ENCODE results near the gene RPL13. TPM values are rescaled to one million over a fixed set of nuclear protein-coding genes. Genes with fewer than 3 reads are reported as not detected.
"Not testable (repeated sequence)": the region's sequence is repeated elsewhere in the genome, so short reads cannot be mapped to it uniquely, and the experiment has no call there.

Gene RPL13
- total RNA-seq, 2 donors from 2014 or later: 1,338 to 1,459 TPM

DNA sequence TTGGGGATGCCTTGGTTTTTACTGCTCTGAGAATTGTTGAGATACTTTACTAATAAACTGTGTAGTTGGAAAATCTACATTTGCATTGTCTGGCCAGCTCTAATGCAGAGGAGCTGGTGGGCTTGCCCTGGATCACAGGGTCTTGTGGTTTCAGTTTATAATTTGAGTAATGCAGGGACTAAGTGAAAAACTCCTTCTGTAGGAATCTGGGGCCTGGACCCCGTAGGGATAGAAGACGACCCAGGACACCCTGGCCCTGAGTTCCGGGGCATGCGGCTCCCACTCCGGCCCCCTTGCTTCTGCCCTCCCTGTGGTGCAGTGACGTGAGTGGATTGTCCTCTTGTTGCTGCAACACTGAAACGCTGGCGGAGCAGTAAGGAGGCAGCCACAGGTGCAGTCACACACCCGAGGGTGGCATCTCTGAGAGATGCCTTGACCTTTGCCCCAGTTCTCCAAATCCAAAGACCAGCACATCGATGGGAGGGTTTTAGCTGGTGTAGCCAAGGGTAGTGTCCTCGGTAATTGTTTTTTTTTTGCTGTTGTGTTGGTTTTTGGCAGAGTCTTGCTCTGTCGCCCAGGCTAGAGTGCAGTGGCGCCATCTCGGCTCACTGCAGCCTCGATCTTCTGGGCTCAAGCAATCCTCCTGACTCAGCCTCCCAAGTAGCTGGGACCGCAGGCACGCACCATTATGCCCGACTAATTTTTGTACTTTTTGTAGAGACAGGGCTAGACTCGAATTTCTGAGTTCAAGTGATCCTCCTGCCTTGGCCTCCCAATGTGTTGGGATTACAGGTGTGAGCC is 2.6 kb upstream of the RPL13 start:
- DNase-seq (ENCODE audit: low spot score): peak; percentile 51
- intact Hi-C loops (cut with DNase I): no loop called here

DNA sequence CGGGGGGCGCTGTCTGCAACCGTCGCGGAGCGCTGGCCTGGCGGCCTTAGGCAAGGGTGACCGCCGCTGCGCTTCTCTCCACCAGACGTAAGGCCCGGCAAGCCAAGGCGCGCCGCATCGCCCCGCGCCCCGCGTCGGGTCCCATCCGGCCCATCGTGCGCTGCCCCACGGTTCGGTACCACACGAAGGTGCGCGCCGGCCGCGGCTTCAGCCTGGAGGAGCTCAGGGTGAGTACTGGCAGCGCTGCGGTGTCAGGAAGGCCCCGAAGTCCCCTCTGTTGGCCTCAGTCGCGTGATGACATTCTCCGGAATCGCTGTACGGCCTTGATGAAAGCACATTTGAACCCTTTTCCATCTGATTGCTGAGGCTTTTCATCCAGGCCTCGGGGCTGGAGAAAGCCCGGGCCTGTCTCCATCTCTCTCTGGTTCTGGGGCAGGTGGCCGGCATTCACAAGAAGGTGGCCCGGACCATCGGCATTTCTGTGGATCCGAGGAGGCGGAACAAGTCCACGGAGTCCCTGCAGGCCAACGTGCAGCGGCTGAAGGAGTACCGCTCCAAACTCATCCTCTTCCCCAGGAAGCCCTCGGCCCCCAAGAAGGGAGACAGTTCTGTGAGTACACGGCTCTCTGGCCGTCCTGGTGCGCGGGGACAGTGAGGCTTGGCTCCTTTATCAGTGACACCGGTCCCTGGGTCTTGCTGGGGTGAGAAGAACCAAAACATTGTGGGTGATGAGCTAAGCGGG is 831 bp downstream of the RPL13 start:
- intact Hi-C loops (cut with DNase I): no loop called here
- no peak for DNase-seq (ENCODE audit: low spot score)

DNA sequence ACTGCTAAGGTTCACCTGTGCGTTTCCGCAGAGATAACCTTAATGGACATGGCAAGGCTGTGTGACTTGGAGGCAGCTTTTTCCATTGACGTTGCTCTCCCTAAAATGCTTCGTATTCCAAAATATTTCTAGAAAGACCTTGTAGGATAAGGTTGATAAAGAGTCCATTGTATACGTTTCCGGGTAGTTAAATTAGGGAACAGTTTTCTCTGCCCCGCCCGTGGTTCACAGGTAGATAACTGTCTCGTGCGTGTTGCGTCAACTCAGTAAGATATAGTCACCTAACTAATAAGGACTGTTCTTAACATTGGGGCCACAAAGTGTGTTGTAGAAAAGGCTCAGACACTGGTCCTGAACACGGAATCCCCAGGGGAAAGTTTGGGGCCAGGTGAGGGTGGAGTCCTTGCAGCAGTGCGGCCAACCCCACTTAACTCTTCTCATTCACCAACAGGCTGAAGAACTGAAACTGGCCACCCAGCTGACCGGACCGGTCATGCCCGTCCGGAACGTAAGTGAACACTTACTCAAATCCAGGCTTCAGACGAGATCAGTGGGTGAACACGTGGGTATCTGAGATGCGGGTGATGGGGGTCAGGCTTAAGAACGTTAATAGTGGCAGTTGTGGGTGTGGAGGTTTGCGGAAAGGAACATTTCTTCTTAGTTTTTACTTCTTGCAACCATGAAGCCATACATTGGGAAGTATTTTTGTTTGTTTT is 1.6 kb downstream of the RPL13 start:
- DNase-seq (ENCODE audit: low spot score): no peak
- intact Hi-C loops (cut with DNase I): no loop called here

DNA sequence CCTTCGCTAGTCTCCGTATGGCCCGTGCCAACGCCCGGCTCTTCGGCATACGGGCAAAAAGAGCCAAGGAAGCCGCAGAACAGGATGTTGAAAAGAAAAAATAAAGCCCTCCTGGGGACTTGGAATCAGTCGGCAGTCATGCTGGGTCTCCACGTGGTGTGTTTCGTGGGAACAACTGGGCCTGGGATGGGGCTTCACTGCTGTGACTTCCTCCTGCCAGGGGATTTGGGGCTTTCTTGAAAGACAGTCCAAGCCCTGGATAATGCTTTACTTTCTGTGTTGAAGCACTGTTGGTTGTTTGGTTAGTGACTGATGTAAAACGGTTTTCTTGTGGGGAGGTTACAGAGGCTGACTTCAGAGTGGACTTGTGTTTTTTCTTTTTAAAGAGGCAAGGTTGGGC is 2.5 kb downstream of the RPL13 start:
- intact Hi-C loops (cut with DNase I): no loop called here
- no peak for DNase-seq (ENCODE audit: low spot score)

DNA sequence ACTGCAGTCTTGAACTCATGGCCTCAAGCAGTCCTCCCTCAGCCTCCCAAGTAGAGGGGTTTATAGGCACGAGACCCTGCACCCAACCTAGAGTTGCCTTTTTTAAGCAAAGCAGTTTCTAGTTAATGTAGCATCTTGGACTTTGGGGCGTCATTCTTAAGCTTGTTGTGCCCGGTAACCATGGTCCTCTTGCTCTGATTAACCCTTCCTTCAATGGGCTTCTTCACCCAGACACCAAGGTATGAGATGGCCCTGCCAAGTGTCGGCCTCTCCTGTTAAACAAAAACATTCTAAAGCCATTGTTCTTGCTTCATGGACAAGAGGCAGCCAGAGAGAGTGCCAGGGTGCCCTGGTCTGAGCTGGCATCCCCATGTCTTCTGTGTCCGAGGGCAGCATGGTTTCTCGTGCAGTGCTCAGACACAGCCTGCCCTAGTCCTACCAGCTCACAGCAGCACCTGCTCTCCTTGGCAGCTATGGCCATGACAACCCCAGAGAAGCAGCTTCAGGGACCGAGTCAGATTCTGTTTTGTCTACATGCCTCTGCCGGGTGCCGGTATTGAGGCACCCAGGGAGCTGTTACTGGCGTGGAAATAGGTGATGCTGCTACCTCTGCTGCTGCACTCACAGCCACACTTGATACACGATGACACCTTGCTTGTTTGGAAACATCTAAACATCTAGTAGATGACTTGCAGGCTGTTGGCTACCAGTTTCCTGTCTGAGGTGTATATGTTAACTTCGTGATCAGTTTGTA is 3.3 kb downstream of the RPL13 start:
- intact Hi-C loops (cut with DNase I): no loop called here
- no peak for DNase-seq (ENCODE audit: low spot score)

DNA sequence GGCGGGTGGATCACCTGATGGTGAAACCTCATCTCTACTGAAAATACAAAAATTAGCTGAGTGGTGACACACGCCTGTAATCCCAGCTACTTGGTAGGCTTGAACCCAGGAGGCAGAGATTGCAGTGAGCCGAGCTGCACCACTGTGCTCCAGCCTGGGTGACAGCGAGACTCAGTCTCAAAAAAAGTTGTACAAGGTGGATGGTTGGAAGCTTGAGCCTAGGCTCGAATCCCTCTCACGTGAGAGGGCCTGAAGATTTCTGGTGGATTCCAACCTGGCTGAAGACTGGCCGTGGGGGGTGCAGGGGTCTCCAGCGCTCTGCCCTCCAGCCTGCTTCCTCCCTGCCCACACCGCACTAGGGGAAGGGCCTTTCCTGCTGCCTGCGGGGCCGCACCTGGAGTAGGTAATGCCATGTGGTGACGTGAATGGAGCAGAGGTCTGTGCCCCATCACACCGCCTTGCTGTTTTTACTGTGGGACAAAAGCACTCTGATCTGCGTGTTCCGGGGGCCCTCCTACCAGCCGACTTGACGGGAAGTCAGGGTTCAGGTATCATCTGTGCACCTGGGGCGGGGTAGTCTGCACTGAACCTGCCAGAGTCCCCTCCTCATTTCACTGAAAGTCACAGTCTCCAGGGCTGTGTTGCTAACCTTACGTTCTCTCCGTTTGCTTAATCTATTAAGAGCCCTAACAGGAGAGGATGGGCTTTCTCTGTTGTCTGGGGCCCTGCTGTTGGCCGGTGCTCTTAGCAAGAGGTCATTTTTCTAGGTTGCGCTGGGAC is 4.2 kb downstream of the RPL13 start:
- no peak for DNase-seq (ENCODE audit: low spot score)
- intact Hi-C loops (cut with DNase I): no loop called here

DNA sequence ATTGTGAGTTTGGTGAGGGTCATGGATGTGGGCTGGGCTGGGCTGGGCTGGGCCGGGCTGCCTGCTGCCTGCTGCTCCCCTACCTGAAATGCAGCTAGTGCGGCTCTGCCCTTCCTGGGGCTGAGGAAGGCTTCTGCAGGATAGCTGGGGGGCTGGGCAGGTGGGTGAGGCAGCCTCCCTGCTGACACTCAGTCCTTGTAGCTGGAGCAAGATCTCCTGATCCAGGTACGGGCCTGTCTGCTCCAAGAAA is 4.7 kb downstream of the RPL13 start:
- intact Hi-C loops (cut with DNase I): no loop called here
- no peak for DNase-seq (ENCODE audit: low spot score)

DNA sequence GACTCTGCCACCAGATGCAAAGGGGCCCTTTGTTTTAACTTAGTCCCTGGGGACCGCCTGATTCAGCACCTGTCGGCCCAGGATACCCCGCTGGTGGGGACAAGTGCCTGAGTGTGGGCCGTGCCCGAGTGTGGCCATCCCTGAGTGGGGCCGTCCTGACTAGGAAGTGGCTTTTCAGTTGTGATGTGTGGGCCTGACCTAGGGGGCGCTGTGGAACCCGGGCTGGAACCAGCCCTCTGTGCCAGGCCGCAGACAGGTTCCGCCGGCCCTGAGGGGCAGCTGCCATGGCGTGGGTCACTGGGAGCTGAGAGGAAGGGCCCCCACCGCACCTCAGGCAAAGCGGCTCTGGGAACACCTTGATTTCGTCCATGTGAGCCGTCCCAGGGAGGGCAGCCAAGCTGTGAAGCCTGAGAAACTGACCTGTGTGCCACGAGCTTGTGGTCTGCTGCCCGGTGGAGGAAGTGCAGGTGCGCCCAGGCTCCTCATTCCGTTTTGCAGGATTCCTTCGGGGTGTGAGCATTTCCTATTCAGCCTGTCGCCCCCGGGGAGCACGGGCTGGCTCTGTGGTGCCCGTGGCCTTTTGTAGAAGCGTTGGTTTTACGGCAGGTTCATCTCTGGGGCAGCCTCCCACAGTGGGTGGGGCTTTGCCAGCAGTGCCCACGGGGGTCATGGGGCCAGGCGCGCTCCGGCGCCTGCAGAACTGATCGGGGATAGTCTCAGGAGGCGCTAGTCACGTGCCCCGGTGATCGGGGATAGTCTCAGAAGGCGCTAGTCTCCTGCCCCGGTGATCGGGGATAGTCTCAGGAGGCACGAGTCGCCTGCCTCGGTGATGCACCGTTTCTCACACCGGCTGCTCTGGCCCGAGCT is 5.3 kb downstream of the RPL13 start:
- intact Hi-C loops (cut with DNase I): no loop called here
- DNase-seq (ENCODE audit: low spot score): no peak

DNA sequence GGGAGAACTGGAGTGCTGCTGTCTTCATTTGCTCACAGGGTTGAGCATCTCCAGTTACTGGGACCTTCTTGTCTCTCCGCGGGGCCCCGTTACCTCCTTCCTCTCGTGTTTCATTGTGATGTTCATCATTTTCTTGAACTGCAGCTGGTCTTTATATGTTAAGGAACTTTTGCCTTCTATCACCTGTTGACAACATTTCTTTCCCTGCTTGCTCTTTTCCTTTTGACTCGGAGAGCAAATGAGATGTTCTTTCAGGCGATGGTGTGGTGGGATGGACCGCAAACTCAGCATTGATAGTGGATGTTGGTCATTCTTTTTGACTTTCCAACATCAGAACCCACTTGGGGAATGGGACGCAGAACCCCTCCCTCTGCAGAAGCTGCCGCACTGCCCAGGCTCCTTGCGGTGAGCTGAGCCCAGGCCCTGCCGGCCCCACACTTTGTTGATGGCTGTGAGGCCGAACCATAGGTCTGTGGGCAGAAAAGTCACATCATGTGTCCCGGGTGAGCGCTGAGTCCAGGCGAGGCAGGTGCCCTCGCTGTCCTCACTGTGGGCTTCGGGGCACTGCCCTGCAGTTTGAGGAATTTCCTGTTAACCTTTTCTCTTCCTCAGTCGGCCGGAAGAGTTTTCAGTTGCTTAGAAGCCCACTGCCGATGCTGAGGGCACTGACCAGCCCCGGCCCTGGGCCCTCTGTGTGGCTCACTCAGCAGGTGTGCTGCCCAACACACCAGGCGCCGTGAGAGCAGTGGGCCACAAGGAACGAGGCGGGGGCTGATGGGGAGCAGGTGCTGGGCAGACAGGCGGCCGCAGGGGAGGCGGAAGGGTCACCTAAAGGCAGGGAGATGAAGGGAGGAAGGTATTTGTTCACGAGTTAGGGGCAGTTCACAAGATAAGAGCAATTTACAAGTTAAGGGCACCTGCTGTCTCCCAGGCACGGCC is 7.4 kb downstream of the RPL13 start:
- intact Hi-C loops (cut with DNase I): no loop called here
- DNase-seq (ENCODE audit: low spot score): no peak

DNA sequence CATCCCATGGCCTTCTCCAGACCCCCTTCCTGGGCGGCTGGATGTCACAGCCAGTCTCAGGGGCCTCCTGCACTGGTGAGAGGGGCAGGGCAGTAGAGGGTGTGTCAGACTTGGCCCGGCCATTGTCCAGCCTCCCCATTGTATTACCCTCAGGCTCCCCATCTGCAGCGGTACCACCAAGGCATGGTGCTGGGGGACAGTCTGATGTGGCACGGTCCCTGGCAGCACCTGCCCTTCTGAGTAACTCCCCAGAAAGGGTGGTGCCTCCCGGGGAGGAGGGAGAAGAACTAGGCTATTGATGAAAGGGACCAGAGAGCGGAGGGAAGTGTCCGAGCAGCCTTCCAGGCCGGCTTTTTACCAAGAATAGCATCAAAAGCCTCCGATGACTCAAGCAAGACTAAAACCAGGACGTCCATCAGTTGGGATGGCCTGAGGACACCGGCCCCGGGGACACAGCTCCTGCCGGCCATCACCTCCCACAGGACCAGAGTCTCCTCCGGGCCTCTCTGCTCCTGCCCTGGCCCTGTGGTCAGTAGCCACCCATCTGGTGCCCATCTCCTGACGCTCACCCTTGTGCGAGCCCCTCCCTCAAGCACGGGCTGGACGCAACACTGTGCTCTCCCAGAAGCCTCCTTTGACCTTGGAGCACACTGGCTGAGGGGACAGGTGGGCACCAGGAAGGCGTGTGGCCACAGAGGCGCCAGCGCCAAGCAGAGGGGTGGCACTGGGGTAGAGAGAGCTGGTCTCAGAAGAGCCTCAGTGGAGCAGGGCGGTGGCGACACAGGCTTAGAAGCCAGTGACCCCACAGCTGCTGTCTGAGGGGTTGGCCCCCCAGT is 9.2 kb downstream of the RPL13 start:
- intact Hi-C loops (cut with DNase I): loop anchor here in 1 of 2 donors (10.0 kb wide), 1 partner anchor 75 kb away; no protein-coding TSS in a partner anchor
- DNase-seq (ENCODE audit: low spot score): no peak

DNA sequence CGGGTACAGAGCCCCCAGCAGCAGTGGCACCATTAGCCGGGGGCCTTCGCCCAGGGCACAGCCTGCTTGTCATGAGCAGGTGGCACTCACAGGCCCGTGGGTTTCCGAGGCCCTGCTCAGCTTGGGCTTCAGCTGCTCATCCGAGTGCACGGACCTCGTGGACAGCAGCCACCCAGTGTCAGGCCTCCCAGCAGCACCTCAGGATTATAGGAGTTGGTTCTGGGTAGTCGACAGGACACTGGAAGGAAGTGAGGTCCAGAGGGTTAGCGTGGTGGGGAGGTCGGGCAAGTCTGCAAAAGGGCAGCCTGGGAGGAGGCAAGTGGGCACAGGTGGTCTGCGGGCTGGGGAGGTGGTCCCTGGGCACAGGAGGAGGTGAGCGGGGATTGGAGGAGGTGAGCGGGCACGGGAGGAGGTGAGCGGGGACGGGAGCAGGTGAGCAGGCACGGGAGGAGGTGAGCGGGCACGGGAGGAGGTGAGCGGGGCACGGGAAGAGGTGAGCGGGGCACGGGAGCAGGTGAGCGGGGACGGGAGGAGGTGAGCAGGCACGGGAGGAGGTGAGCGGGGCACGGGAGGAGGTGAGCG is 10.0 kb downstream of the RPL13 start:
- intact Hi-C loops (cut with DNase I): loop anchor here in 1 of 2 donors (10.0 kb wide), 1 partner anchor 74 kb away; no protein-coding TSS in a partner anchor
- DNase-seq (ENCODE audit: low spot score): no peak

DNA sequence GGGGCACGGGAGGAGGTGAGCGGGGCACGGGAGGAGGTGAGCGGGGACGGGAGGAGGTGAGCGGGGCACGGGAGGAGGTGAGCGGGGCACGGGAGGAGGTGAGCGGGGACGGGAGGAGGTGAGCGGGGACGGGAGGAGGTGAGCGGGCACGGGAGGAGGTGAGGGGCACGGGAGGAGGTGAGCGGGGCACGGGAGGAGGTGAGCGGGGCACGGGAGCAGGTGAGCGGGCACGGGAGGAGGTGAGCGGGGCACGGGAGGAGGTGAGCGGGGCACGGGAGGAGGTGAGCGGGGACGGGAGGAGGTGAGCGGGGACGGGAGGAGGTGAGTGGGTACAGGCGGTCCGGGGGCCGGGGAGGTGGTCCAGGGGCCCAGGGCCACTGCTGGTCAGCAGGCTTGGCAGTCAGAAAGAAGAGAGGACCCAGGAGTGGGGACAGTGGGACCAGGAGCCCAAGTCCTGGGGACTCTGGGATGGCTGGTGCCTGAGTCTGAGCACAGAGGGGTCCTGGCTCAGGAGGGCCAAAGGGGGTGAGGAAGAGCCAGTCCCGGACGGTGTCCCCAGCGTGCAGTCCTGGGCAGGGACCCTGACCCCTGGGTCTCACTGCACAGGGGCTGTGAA is 10.6 kb downstream of the RPL13 start:
- intact Hi-C loops (cut with DNase I): loop anchor here in 1 of 2 donors (10.0 kb wide), 1 partner anchor 74 kb away; no protein-coding TSS in a partner anchor
- DNase-seq (ENCODE audit: low spot score): not testable (repeated sequence)

DNA sequence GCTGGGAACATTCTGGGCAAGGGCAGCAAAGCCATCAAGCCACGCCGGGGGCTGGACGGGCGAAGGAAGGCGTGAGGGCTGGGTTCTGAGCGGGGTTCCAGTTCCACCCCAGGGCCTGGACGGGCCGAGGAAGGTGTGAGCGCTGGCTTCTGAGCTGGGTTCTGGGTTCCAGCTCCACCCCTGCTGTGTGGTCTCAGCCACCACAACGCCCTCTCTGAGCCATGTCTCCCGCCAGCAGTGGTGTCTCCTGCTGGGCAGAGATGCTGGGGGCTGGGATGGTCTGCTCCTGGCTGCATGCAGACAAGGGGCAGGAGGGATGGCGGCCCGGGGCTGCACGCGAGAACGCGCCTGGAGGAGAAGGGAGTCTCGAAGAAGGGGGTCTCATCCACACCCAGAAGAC is 11.2 kb downstream of the RPL13 start:
- intact Hi-C loops (cut with DNase I): loop anchor here in 1 of 2 donors (10.0 kb wide), 1 partner anchor 73 kb away; no protein-coding TSS in a partner anchor
- DNase-seq (ENCODE audit: low spot score): no peak

DNA sequence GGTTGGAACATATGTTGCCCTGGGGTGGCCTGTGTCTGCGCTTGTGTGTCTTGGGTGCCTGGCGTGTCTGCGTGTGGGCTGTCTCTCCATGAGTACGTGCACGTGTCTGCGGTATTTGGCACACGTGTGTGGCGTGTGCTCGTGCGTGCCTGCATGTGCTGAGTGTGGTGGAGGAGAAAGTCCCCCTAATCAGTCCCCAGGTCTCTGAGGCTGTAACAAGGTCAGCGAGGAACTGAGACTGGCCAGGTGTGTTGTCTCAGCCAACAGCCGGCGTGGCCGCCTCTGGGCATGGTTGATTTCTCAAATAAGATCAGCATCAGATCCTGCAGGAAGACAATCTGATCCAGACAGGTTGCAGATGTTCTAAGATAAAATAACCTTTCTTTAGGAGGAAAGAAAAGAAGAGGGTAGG is 11.6 kb downstream of the RPL13 start:
- DNase-seq (ENCODE audit: low spot score): no peak
- intact Hi-C loops (cut with DNase I): loop anchor here in 1 of 2 donors (10.0 kb wide), 1 partner anchor 73 kb away; no protein-coding TSS in a partner anchor
